ENCODE results near the gene VTI1A.
A peak's percentile ranks its signal among the peaks of the same experiment; 100 is the strongest.
"Not testable (repeated sequence)": the region's sequence is repeated elsewhere in the genome, so short reads cannot be mapped to it uniquely, and the experiment has no call there.

Gene VTI1A

GRCh38 chr10:112842832-112843360 lies 395.9 kb downstream of the VTI1A start:
- peak; percentile 4 for DNase-seq

- DNase-seq: no peak
Observed at GRCh38 chr10:112843623-112844022, 396.6 kb downstream of the VTI1A start.

GRCh38 chr10:112844681-112845544 lies 397.9 kb downstream of the VTI1A start:
- peak; percentile 33 for DNase-seq

GRCh38 chr10:112847778-112848177 lies 400.8 kb downstream of the VTI1A start:
- no peak for DNase-seq

- DNase-seq: no peak
Observed at GRCh38 chr10:112848228-112848627, 401.2 kb downstream of the VTI1A start.

GRCh38 chr10:112848868-112849430 lies 401.9 kb downstream of the VTI1A start:
- no peak for DNase-seq

GRCh38 chr10:112849546-112849945 lies 402.5 kb downstream of the VTI1A start:
- DNase-seq: no peak

GRCh38 chr10:112851181-112851580 lies 404.2 kb downstream of the VTI1A start:
- no peak for DNase-seq

GRCh38 chr10:112851588-112852211 lies 404.7 kb downstream of the VTI1A start:
- no peak for DNase-seq

GRCh38 chr10:112852306-112852705 lies 405.3 kb downstream of the VTI1A start:
- no peak for DNase-seq

GRCh38 chr10:112855134-112855533 lies 408.1 kb downstream of the VTI1A start:
- no peak for DNase-seq

- DNase-seq: no peak
Observed at GRCh38 chr10:112857493-112857892, 410.5 kb downstream of the VTI1A start.

- DNase-seq: no peak
Observed at GRCh38 chr10:112858986-112859651, 412.1 kb downstream of the VTI1A start.

GRCh38 chr10:112859793-112860192 lies 412.8 kb downstream of the VTI1A start:
- no peak for DNase-seq

- DNase-seq: not testable (repeated sequence)
Observed at GRCh38 chr10:112863461-112863860, 416.4 kb downstream of the VTI1A start.
